ENCODE results near the gene CLTCL1. TPM values are rescaled to one million over a fixed set of nuclear protein-coding genes. Genes with fewer than 3 reads are reported as not detected.

CLTCL1 gene
- total and polyA plus RNA-seq, 4 donors, result 2.0 to 4.8 (median 2.6) TPM

GRCh38 chr22:19224985-19225384 is 66.5 kb downstream of the CLTCL1 start:
- H3K4me3 ChIP-seq (ENCODE audit: low read depth in 1 of 3, low read length in 3 of 3), result no peak overlapping the region
- TF ChIP-seq SP1 (IDR thresholded peaks at IDR 0.05) (no peak), JUND (IDR thresholded peaks at IDR 0.05) (no peak), TAF1 (conservative IDR thresholded peaks at IDR 0.05) (no peak), RAD21 (IDR thresholded peaks at IDR 0.05) (no peak), ZBTB33 (IDR thresholded peaks at IDR 0.05) (no peak), CTCF (IDR thresholded peaks at IDR 0.05; ENCODE audit: low read depth, low read length, missing input control) (no peak), EGR1 (IDR thresholded peaks at IDR 0.05; ENCODE audit: low read depth in 2 of 2) (no peak), NR2F2 (IDR thresholded peaks at IDR 0.05) (no peak), RXRA (IDR thresholded peaks at IDR 0.05) (no peak), MAX (IDR thresholded peaks at IDR 0.05) (no peak), FOXA1 (IDR thresholded peaks at IDR 0.05) (no peak)
- H3K27me3 ChIP-seq (ENCODE audit: control insufficient read depth in 4 of 4, insufficient read depth in 4 of 4, low read length in 3 of 4), result no peaks in the 10 kb centered on the region
- peaks cover 0 to 5% (median 0%) of the 10 kb centered on the region in 4 donors for H3K4me1 ChIP-seq (ENCODE audit: control insufficient read depth in 4 of 4, insufficient read depth in 4 of 4, low read length in 3 of 4)
- no peaks in the 10 kb centered on the region for H3K9me3 ChIP-seq (ENCODE audit: control insufficient read depth in 4 of 4, low read length in 3 of 4)
- no peak for DNase-seq (ENCODE audit: low spot score)
- WGBS, result 95% methylated on average over 7 of the region's 7 CpGs
- peaks cover 0 to 21% (median 11%) of the 10 kb centered on the region in 4 donors for H3K36me3 ChIP-seq (ENCODE audit: control insufficient read depth in 4 of 4, insufficient read depth in 3 of 4, low read depth in 1 of 4, low read length in 3 of 4)
- H3K27ac ChIP-seq (ENCODE audit: low read depth in 1 of 2, low read length in 2 of 2), result no peak overlapping the region
- H3K9ac ChIP-seq (ENCODE audit: low read depth in 1 of 2, low read length in 2 of 2), result no peak overlapping the region

GRCh38 chr22:19224557-19224956 is 67.0 kb downstream of the CLTCL1 start:
- H3K36me3 ChIP-seq (ENCODE audit: control insufficient read depth in 4 of 4, insufficient read depth in 3 of 4, low read depth in 1 of 4, low read length in 3 of 4), result peaks cover 0 to 25% (median 13%) of the 10 kb centered on the region in 4 donors
- WGBS, result 96% methylated on average over 5 of the region's 5 CpGs

More at GRCh38 chr22:19224557-19224956, 67.0 kb downstream of the CLTCL1 start:
- no peak for TF ChIP-seq RXRA (IDR thresholded peaks at IDR 0.05)
- TF ChIP-seq HNF4A (conservative IDR thresholded peaks at IDR 0.05), result no peak
- no peak for TF ChIP-seq YY1 (IDR thresholded peaks at IDR 0.05)
- TF ChIP-seq NR2F2 (IDR thresholded peaks at IDR 0.05), result no peak
- no peak for TF ChIP-seq GABPA (IDR thresholded peaks at IDR 0.05 in 1 of 2, conservative IDR thresholded peaks at IDR 0.05 in 1 of 2)
- TF ChIP-seq ZBTB33 (IDR thresholded peaks at IDR 0.05), result no peak
- no peak for TF ChIP-seq RAD21 (IDR thresholded peaks at IDR 0.05)
- TF ChIP-seq FOXA2 (IDR thresholded peaks at IDR 0.05), result no peak
- TF ChIP-seq CTCF (IDR thresholded peaks at IDR 0.05; ENCODE audit: low read depth, low read length, missing input control), result no peak
- no peak for TF ChIP-seq EGR1 (IDR thresholded peaks at IDR 0.05; ENCODE audit: low read depth in 2 of 2)
- no peak for TF ChIP-seq SP1 (IDR thresholded peaks at IDR 0.05)
- TF ChIP-seq TAF1 (conservative IDR thresholded peaks at IDR 0.05), result no peak
- Histone ChIP-seq H3K27ac (ENCODE audit: low read depth in 1 of 2, low read length in 2 of 2) (no peak overlapping the region), H3K4me1 (ENCODE audit: control insufficient read depth in 4 of 4, insufficient read depth in 4 of 4, low read length in 3 of 4) (peaks cover 0 to 3% (median 0%) of the 10 kb centered on the region in 4 donors), H3K27me3 (ENCODE audit: control insufficient read depth in 4 of 4, insufficient read depth in 4 of 4, low read length in 3 of 4) (no peaks in the 10 kb centered on the region), H3K9me3 (ENCODE audit: control insufficient read depth in 4 of 4, low read length in 3 of 4) (no peaks in the 10 kb centered on the region), H3K4me3 (ENCODE audit: low read depth in 1 of 3, low read length in 3 of 3) (no peak overlapping the region), H3K9ac (ENCODE audit: low read depth in 1 of 2, low read length in 2 of 2) (no peak overlapping the region)
- no peak for DNase-seq (ENCODE audit: low spot score)

Data from liver (tissue), 9 donors.